Measurements from ENCODE around the gene TRIP12.
"Not testable (repeated sequence)": the region's sequence is repeated elsewhere in the genome, so short reads cannot be mapped to it uniquely, and the experiment has no call there.

The TRIP12 gene

GRCh38 chr2:229800997-229801754 is 120.6 kb downstream of the TRIP12 start:
- Histone ChIP-seq H3F3A (ENCODE audit: insufficient read depth, low read length) (no peaks in the 10 kb centered on the region), H3K9ac (ENCODE audit: low read length) (no peak overlapping the region), H3K79me2 (ENCODE audit: low read length) (no peaks in the 10 kb centered on the region), H3K4me3 (ENCODE audit: low read length) (no peak overlapping the region), H3K9me2 (replicated peaks; ENCODE audit: insufficient read depth, low read length) (no peaks in the 10 kb centered on the region), H3K27ac (ENCODE audit: low read length) (no peak overlapping the region), H3K9me3 (replicated peaks; ENCODE audit: insufficient read depth, low read length) (no peaks in the 10 kb centered on the region), H2AFZ (ENCODE audit: low read length) (no peak overlapping the region), H3K27me3 (replicated peaks; ENCODE audit: insufficient read depth, low read length) (no peaks in the 10 kb centered on the region), H4K20me1 (ENCODE audit: insufficient read depth, low read length) (no peaks in the 10 kb centered on the region), H3K4me2 (ENCODE audit: low read depth, low read length) (no peak overlapping the region), H3K4me1 (ENCODE audit: low read length) (no peaks in the 10 kb centered on the region), H3K36me3 (replicated peaks; ENCODE audit: insufficient read depth, low read length) (no peaks in the 10 kb centered on the region)
- DNase-seq, result peak; percentile 59
- TF ChIP-seq EZH2phosphoT487 (IDR thresholded peaks at IDR 0.05; ENCODE audit: low read length) (no peak), CTCF (IDR thresholded peaks at IDR 0.05; ENCODE audit: low read length) (peak; percentile 66)

- TF ChIP-seq CTCF (IDR thresholded peaks at IDR 0.05; ENCODE audit: low read length) (no peak), EZH2 (optimal IDR thresholded peaks at IDR 0.05; ENCODE audit: low read depth, low read length) (no peak), EZH2phosphoT487 (IDR thresholded peaks at IDR 0.05; ENCODE audit: low read length) (no peak)
- Histone ChIP-seq H3K9me3 (replicated peaks; ENCODE audit: insufficient read depth, low read length) (no peaks in the 10 kb centered on the region), H3K27ac (ENCODE audit: low read length) (no peak overlapping the region), H3K36me3 (replicated peaks; ENCODE audit: insufficient read depth, low read length) (no peaks in the 10 kb centered on the region), H3K4me2 (ENCODE audit: low read depth, low read length) (no peak overlapping the region), H3F3A (ENCODE audit: insufficient read depth, low read length) (no peaks in the 10 kb centered on the region), H4K20me1 (ENCODE audit: insufficient read depth, low read length) (no peaks in the 10 kb centered on the region), H3K9me2 (replicated peaks; ENCODE audit: insufficient read depth, low read length) (no peaks in the 10 kb centered on the region), H3K27me3 (replicated peaks; ENCODE audit: insufficient read depth, low read length) (no peaks in the 10 kb centered on the region), H3K4me1 (ENCODE audit: low read length) (no peaks in the 10 kb centered on the region), H3K79me2 (ENCODE audit: low read length) (no peaks in the 10 kb centered on the region), H2AFZ (ENCODE audit: low read length) (no peak overlapping the region), H3K4me3 (ENCODE audit: low read length) (no peak overlapping the region), H3K9ac (ENCODE audit: low read length) (no peak overlapping the region)
- DNase-seq, result no peak
These were observed 123.2 kb downstream of the TRIP12 start for GRCh38 chr2:229798446-229799155.

- DNase-seq, result no peak
- TF ChIP-seq EZH2phosphoT487 (IDR thresholded peaks at IDR 0.05; ENCODE audit: low read length), result no peak
- no peaks in the 10 kb centered on the region for H3K4me1 ChIP-seq (ENCODE audit: low read length)
- H3K4me3 ChIP-seq (ENCODE audit: low read length), result no peak overlapping the region
- peaks cover 8% of the 10 kb centered on the region; the same call in 1 of the 2 replicates for H3K36me3 ChIP-seq (replicated peaks; ENCODE audit: insufficient read depth, low read length)
- H3K4me2 ChIP-seq (ENCODE audit: low read depth, low read length), result no peak overlapping the region
- H2AFZ ChIP-seq (ENCODE audit: low read length), result no peak overlapping the region
- H3K79me2 ChIP-seq (ENCODE audit: low read length), result no peaks in the 10 kb centered on the region
- H3K9me3 ChIP-seq (replicated peaks; ENCODE audit: insufficient read depth, low read length), result no peaks in the 10 kb centered on the region
- H3K27me3 ChIP-seq (replicated peaks; ENCODE audit: insufficient read depth, low read length), result no peaks in the 10 kb centered on the region
- no peak overlapping the region for H3K9ac ChIP-seq (ENCODE audit: low read length)
- no peak overlapping the region for H3K27ac ChIP-seq (ENCODE audit: low read length)
- no peaks in the 10 kb centered on the region for H4K20me1 ChIP-seq (ENCODE audit: insufficient read depth, low read length)
- H3K9me2 ChIP-seq (replicated peaks; ENCODE audit: insufficient read depth, low read length), result no peaks in the 10 kb centered on the region
- no peaks in the 10 kb centered on the region for H3F3A ChIP-seq (ENCODE audit: insufficient read depth, low read length)
These were observed 126.8 kb downstream of the TRIP12 start for GRCh38 chr2:229795058-229795457.

GRCh38 chr2:229794636-229795035 is 127.2 kb downstream of the TRIP12 start:
- Histone ChIP-seq H3K9me2 (replicated peaks; ENCODE audit: insufficient read depth, low read length) (no peaks in the 10 kb centered on the region), H3K4me2 (ENCODE audit: low read depth, low read length) (no peak overlapping the region), H3K9ac (ENCODE audit: low read length) (no peak overlapping the region), H3K4me1 (ENCODE audit: low read length) (no peaks in the 10 kb centered on the region), H3F3A (ENCODE audit: insufficient read depth, low read length) (no peaks in the 10 kb centered on the region), H3K79me2 (ENCODE audit: low read length) (no peaks in the 10 kb centered on the region), H2AFZ (ENCODE audit: low read length) (no peak overlapping the region), H3K27ac (ENCODE audit: low read length) (no peak overlapping the region), H3K9me3 (replicated peaks; ENCODE audit: insufficient read depth, low read length) (no peaks in the 10 kb centered on the region), H3K36me3 (replicated peaks; ENCODE audit: insufficient read depth, low read length) (peaks cover 8% of the 10 kb centered on the region; the same call in 1 of the 2 replicates), H3K27me3 (replicated peaks; ENCODE audit: insufficient read depth, low read length) (no peaks in the 10 kb centered on the region), H4K20me1 (ENCODE audit: insufficient read depth, low read length) (no peaks in the 10 kb centered on the region), H3K4me3 (ENCODE audit: low read length) (no peak overlapping the region)
- DNase-seq, result no peak
- no peak for TF ChIP-seq CTCF (IDR thresholded peaks at IDR 0.05; ENCODE audit: low read length)
- TF ChIP-seq EZH2 (optimal IDR thresholded peaks at IDR 0.05; ENCODE audit: low read depth, low read length), result no peak
- TF ChIP-seq EZH2phosphoT487 (IDR thresholded peaks at IDR 0.05; ENCODE audit: low read length), result no peak

- not testable (repeated sequence) for H3K9me2 ChIP-seq (replicated peaks; ENCODE audit: insufficient read depth, low read length); H3K79me2 ChIP-seq (ENCODE audit: low read length); H4K20me1 ChIP-seq (ENCODE audit: insufficient read depth, low read length); H3F3A ChIP-seq (ENCODE audit: insufficient read depth, low read length); H3K9me3 ChIP-seq (replicated peaks; ENCODE audit: insufficient read depth, low read length); DNase-seq; H3K4me2 ChIP-seq (ENCODE audit: low read depth, low read length); H3K36me3 ChIP-seq (replicated peaks; ENCODE audit: insufficient read depth, low read length); H3K27ac ChIP-seq (ENCODE audit: low read length); H3K27me3 ChIP-seq (replicated peaks; ENCODE audit: insufficient read depth, low read length); H3K4me3 ChIP-seq (ENCODE audit: low read length); H3K9ac ChIP-seq (ENCODE audit: low read length); H2AFZ ChIP-seq (ENCODE audit: low read length)
- peaks cover 18% of the 10 kb centered on the region for H3K4me1 ChIP-seq (ENCODE audit: low read length)
These were observed 135.5 kb downstream of the TRIP12 start for GRCh38 chr2:229786289-229786688.

All from MM.1S (cell line).